GM12892 (cell line): ENCODE data around the gene MED12L.

Experiments
- POLR2A ChIP-seq: IDR thresholded peaks from 2 replicates; pipeline ENCODE4 v1.6.1; 2011; ENCODE audit warnings: low read depth, low read length, control low read depth
- POLR2AphosphoS5 ChIP-seq: IDR thresholded peaks from 2 replicates; pipeline ENCODE4 v1.6.1; 2011; ENCODE audit warnings: low read depth, low read length, control low read depth

DNA sequence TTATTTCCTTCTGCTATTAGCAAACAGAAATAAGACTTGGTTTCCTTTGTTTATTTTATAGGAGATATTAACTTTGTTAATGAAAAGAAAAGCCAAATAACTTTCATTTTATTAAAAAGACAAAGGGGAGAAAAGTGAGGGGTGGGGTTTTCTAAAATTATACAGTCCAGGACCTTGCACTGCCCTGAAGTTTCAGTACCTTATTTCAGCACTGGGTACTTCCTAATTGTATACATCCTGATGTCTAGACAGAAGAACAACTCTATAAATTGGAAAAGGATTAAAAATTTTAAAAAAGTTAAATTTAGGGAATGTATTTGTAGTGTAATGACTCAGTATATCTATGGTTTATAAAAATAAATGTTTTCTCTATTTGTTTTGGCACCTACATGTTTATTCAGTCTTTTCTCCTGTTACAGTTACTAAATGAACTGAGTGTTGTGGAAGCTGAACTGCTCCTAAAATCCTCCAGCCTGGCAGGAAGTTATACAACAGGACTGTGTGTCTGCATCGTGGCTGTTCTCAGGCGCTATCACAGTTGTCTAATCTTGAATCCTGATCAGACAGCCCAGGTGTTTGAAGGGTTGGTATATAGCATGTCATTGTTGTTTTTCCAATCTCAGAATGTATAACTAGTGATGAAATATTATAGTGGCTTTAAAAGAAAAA lies 271.5 kb downstream of the MED12L start:
- TF ChIP-seq POLR2A (no peak), POLR2AphosphoS5 (no peak)
